ENCODE data around the gene RILPL1. TPM values are rescaled to one million over a fixed set of nuclear protein-coding genes. Genes with fewer than 3 reads are reported as not detected.
"Not testable (repeated sequence)": the region's sequence is repeated elsewhere in the genome, so short reads cannot be mapped to it uniquely, and the experiment has no call there.

The RILPL1 gene
- total RNA-seq, 4 donors from 2014 or later: 2.9 to 32.3 (median 18.4) TPM

DNA sequence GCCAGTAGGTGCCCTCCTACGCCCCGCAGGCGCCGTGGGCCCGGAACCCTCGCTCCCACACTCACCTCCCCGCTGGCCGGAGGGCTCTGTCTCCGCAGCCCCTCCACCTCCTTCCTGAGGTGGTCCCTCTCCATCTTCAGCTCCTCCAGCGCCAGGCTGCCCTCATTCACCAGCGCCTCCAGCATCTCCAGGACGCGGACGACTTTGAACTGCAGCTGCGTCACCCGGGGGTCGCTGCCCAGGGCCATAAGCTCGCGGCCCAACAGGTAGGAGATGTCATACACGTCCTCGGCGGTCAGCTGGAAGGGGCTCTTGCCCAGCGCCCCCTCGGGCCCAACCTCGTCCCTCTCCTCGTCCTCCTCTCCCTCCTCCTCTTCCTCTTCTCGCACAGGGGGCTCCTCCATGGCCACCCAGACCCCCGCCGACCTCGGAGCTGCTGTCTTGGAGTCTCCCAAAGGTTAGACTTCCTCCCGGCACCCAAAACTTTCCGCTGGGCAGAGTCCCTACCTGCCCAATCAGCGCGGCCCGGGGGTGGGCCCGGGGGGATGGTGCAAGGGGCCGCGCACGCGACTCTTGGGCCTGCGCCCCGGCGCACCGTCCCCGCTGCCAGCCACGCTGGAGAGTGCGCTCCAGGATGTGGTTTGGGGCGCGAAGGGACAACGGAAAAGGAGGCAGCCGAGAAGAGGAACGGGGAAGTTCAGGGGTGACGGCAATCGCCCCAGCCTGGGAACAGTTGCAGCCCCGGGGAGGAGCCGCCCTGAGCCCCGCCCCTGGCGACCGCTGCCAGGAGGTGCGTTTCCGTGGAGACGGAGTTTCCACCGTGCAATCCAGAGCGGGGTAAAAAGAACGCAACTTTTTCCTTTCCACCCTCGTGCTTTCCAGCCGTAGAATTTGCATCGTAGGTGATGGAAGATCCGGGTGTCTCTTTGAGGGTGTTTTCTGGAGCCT, 97.2 kb downstream of the RILPL1 start, which contains the start of gene RILPL2:
TSS of gene RILPL2 (minus strand) at position 668 of the 948 bp plus-strand sequence. CDS start at position 404, 264 bp downstream.
- H3K4me3 ChIP-seq: peak within 1 kb of the TSS; percentile 80 to 83
- no peaks in the 10 kb centered on the region for H3K27me3 ChIP-seq
- peak within 1 kb of the TSS; percentile 74 to 83 for H3K27ac ChIP-seq
- TF ChIP-seq POLR2A (IDR thresholded peaks at IDR 0.05): peak in 1 of 2 donors; percentile 61
- TF ChIP-seq, protein P1, sequence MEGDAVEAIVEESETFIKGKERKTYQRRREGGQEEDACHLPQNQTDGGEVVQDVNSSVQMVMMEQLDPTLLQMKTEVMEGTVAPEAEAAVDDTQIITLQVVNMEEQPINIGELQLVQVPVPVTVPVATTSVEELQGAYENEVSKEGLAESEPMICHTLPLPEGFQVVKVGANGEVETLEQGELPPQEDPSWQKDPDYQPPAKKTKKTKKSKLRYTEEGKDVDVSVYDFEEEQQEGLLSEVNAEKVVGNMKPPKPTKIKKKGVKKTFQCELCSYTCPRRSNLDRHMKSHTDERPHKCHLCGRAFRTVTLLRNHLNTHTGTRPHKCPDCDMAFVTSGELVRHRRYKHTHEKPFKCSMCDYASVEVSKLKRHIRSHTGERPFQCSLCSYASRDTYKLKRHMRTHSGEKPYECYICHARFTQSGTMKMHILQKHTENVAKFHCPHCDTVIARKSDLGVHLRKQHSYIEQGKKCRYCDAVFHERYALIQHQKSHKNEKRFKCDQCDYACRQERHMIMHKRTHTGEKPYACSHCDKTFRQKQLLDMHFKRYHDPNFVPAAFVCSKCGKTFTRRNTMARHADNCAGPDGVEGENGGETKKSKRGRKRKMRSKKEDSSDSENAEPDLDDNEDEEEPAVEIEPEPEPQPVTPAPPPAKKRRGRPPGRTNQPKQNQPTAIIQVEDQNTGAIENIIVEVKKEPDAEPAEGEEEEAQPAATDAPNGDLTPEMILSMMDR (IDR thresholded peaks at IDR 0.05): peak in 2 of 4 experiments; percentile 5 to 7
- no peaks in the 10 kb centered on the region for H3K36me3 ChIP-seq
- peak; percentile 89 to 91 for DNase-seq
- intact Hi-C loops (cut with DNase I; ENCODE audit: low total_unique reads): no loop called here
- H3K4me1 ChIP-seq: peaks cover 9 to 13% of the 10 kb centered on the region in 2 donors
- no peaks in the 10 kb centered on the region for H3K9me3 ChIP-seq

DNA sequence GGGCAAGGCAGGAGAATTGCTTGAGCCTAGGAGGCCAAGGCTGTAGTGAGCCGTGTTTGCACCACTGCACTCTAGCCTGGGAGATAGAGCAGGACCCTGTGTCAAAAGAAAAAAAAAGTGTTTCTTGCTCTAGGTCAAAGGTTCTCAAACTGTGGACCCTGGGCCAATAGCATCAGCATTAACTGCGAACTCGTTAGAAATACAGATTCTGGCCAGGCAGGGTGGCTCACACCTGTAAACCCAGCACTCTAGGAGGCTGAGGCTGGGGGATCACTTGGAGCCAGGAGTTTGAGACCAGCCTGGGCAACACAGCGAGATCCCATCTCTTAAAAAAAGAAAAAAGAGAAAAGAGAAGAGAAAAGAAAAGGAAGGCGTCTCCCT, 97.9 kb downstream of the RILPL1 start:
- no peak for DNase-seq
- TF ChIP-seq, protein P1 (IDR thresholded peaks at IDR 0.05): no peak
- TF ChIP-seq POLR2A (IDR thresholded peaks at IDR 0.05): no peak
- H3K27ac ChIP-seq: peak overlapping the region; percentile 74 to 83
- H3K36me3 ChIP-seq: no peaks in the 10 kb centered on the region
- H3K4me1 ChIP-seq: peaks cover 9 to 13% of the 10 kb centered on the region in 2 donors
- peak overlapping the region; percentile 80 to 83 for H3K4me3 ChIP-seq
- H3K27me3 ChIP-seq: no peaks in the 10 kb centered on the region
- intact Hi-C loops (cut with DNase I; ENCODE audit: low total_unique reads): no loop called here
- no peaks in the 10 kb centered on the region for H3K9me3 ChIP-seq

DNA sequence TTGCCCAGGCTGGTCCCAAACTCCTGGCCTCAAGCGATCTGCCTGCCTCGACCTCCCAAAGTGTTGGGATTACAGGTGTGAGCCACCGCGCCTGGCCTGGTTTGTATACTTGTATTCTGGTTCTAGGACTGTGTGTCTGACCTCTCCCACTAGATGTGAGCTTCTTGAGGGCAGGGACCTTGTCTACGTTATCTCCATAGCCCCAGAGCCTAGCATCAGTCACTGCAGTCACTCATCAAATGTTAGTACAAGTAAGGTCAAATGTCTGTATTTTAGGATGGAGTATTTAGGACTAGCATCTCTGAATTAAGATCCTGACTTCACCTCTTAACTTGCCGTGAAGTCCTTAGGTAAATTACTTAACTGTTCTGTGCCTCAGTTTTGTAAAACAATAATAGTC, 99.9 kb downstream of the RILPL1 start:
- H3K36me3 ChIP-seq: no peaks in the 10 kb centered on the region
- H3K27me3 ChIP-seq: no peaks in the 10 kb centered on the region
- intact Hi-C loops (cut with DNase I; ENCODE audit: low total_unique reads): no loop called here
- DNase-seq: no peak
- TF ChIP-seq, protein P1 (IDR thresholded peaks at IDR 0.05): no peak
- no peak for TF ChIP-seq POLR2A (IDR thresholded peaks at IDR 0.05)
- H3K9me3 ChIP-seq: no peaks in the 10 kb centered on the region
- no peak overlapping the region for H3K4me3 ChIP-seq
- peak overlapping the region; percentile 3 to 44 for H3K27ac ChIP-seq
- H3K4me1 ChIP-seq: peaks cover 9 to 13% of the 10 kb centered on the region in 2 donors

DNA sequence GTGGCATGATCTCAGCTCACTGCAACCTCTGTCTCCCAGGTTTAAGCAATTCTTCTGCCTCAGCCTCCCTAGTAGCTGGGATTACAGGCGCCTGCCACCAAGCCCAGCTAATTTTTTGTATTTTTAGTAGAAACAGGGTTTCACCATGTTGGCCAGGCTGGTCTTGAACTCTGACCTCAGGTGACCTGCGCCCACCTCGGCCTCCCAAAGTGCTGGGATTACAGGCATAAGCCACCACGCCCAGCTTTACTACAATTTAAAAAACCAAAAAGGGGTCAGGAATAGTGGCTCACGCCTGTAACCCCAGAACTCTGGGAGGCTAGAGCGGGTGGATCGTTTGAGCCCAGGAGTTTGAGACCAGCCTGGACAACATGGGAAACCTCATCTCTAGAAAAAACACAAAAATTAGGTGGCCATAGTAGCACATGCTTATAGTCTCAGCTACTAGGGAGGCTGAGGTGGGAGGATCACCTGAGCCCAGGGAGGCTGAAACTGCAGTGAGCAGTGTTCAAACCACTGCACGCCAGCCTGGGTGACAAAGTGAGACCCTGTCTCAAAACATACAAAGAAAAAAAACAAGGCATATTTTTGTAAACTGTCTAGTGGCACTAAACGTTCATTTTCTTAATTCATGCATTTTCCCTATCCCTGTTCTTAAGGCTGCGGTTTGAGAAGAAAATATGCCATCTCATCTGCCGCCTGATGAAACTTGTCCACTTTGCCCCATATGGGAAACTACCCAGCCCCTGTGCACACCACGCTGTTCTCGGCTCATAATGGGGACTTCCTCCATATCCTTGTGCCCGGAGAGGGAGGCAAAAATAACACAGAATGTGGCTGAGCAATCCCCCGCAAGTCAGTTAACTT, 101.3 kb downstream of the RILPL1 start:
- H3K4me3 ChIP-seq; DNase-seq; H3K9me3 ChIP-seq; H3K27me3 ChIP-seq; H3K36me3 ChIP-seq; intact Hi-C loops (cut with DNase I; ENCODE audit: low total_unique reads): not testable (repeated sequence)
- Histone ChIP-seq H3K27ac (peak overlapping the region in 1 of 2 donors; percentile 29), H3K4me1 (peaks cover 9 to 13% of the 10 kb centered on the region in 2 donors)

DNA sequence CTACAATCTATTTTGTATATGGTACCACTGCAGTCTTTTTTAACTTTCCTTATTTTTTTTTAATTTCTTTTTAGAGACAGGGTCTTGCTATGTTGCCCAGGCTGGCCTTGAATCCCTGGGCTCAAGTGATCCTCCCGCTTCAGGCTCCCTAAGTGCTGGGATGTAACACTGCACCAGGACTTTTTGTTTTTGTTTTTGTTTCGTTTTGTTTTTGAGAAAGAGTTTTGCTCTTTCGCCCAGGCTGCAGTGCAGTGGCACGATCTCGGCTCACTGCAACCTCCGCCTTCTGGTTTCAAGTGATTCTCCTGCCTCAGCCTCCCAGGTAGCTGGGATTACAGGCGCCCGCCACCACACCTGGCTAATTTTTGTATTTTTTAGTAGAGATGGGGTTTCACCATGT, 104.4 kb downstream of the RILPL1 start:
- H3K36me3 ChIP-seq; H3K4me1 ChIP-seq; H3K27me3 ChIP-seq; H3K27ac ChIP-seq; H3K4me3 ChIP-seq; intact Hi-C loops (cut with DNase I; ENCODE audit: low total_unique reads); H3K9me3 ChIP-seq; DNase-seq: not testable (repeated sequence)

All from uterus (tissue), 4 donors.